Mesenchymal stem cell (in vitro differentiated cells and primary cell): Measurements from ENCODE around the gene ADISSP.

Experiments used
- DNase-seq: peaks from one replicate; pipeline ENCODE4 v3.0.0-alpha.2; 2013
- H2AFZ ChIP-seq: one replicate; pipeline ENCODE4 v1.6.1; 2013; ENCODE audit warnings: low read depth, mild to moderate bottlenecking, control low read depth, inconsistent platforms, low read length, moderate library complexity
- H2AK5ac ChIP-seq: 2 replicates; pipeline ENCODE4 v1.6.1; 2013; ENCODE audit warnings: low read length, moderate library complexity, mild to moderate bottlenecking, inconsistent platforms; ENCODE audit not compliant: severe bottlenecking
- H2BK120ac ChIP-seq: one replicate; pipeline ENCODE4 v1.6.1; 2013; ENCODE audit warnings: low read depth, mild to moderate bottlenecking, inconsistent platforms, low read length, moderate library complexity
- H2BK12ac ChIP-seq, 2 experiments: one replicate each; pipeline ENCODE4 v1.6.1; 2013; ENCODE audit warnings: inconsistent platforms in 2 of 2, low read length in 2 of 2, mild to moderate bottlenecking in 2 of 2, moderate library complexity in 2 of 2, control low read depth in 1 of 2
- H2BK15ac ChIP-seq: one replicate; pipeline ENCODE4 v1.6.1; 2013; ENCODE audit warnings: mild to moderate bottlenecking, low read depth, inconsistent platforms; ENCODE audit not compliant: poor library complexity, severe bottlenecking
- H2BK5ac ChIP-seq: 2 replicates; pipeline ENCODE4 v1.6.1; 2013; ENCODE audit warnings: low read depth, mild to moderate bottlenecking, low read length, control low read depth, inconsistent platforms; ENCODE audit not compliant: poor library complexity, severe bottlenecking
- H3K14ac ChIP-seq, 2 experiments: one replicate each; pipeline ENCODE4 v1.6.1; 2013; ENCODE audit warnings: inconsistent platforms in 2 of 2, low read length in 2 of 2, control low read depth in 1 of 2, mild to moderate bottlenecking in 1 of 2, moderate library complexity in 1 of 2
- H3K18ac ChIP-seq, 2 experiments: one replicate each; pipeline ENCODE4 v1.6.1; 2013; ENCODE audit warnings: inconsistent platforms in 2 of 2, low read length in 2 of 2, control low read depth in 1 of 2, low read depth in 1 of 2, mild to moderate bottlenecking in 1 of 2
- H3K23ac ChIP-seq, 2 experiments: one replicate each; pipeline ENCODE4 v1.6.1; 2013; ENCODE audit warnings: inconsistent platforms in 2 of 2, low read length in 2 of 2, mild to moderate bottlenecking in 2 of 2, moderate library complexity in 2 of 2, control low read depth in 1 of 2
- H3K27ac ChIP-seq: 2 replicates; pipeline ENCODE4 v1.5.1; 2013; ENCODE audit warnings: mild to moderate bottlenecking, moderate library complexity, low read length, control low read depth, inconsistent platforms; ENCODE audit not compliant: poor library complexity, severe bottlenecking
- H3K27me3 ChIP-seq, 2 experiments: 2 replicates each; pipeline versions ENCODE4 v1.6.1 to v1.7.0; 2013; ENCODE audit warnings: low read length in 2 of 2, mild to moderate bottlenecking in 2 of 2, moderate library complexity in 2 of 2, control low read depth in 1 of 2, inconsistent platforms in 1 of 2; ENCODE audit not compliant: control insufficient read depth in 1 of 2, insufficient read depth in 1 of 2
- H3K36me3 ChIP-seq, 2 experiments: 2 replicates each; pipeline versions ENCODE4 v1.6.1 to v1.7.0; 2013; ENCODE audit warnings: low read length in 2 of 2, control low read depth in 1 of 2, inconsistent platforms in 1 of 2, low read depth in 1 of 2, mild to moderate bottlenecking in 1 of 2; ENCODE audit not compliant: insufficient read depth in 2 of 2, control insufficient read depth in 1 of 2
- H3K4ac ChIP-seq, 2 experiments: one replicate each; pipeline ENCODE4 v1.6.1; 2013; ENCODE audit warnings: inconsistent platforms in 2 of 2, low read length in 2 of 2, mild to moderate bottlenecking in 2 of 2, moderate library complexity in 2 of 2, control low read depth in 1 of 2, low read depth in 1 of 2
- H3K4me1 ChIP-seq: 2 replicates; pipeline ENCODE4 v1.6.1; 2013; ENCODE audit warnings: low read depth, low read length, control low read depth; ENCODE audit not compliant: control insufficient read depth, insufficient read depth
- H3K4me2 ChIP-seq: 2 replicates; pipeline ENCODE4 v1.6.1; 2013; ENCODE audit warnings: low read length, mild to moderate bottlenecking, inconsistent platforms; ENCODE audit not compliant: poor library complexity, severe bottlenecking
- H3K4me3 ChIP-seq, 2 experiments: 2 replicates each; pipeline versions ENCODE4 v1.5.1 to v1.7.0; 2013; ENCODE audit warnings: low read length in 2 of 2, mild to moderate bottlenecking in 2 of 2, control low read depth in 1 of 2, low read depth in 1 of 2; ENCODE audit not compliant: insufficient read depth in 1 of 2
- H3K79me1 ChIP-seq: replicated peaks from 2 replicates; pipeline ENCODE4 v1.6.1; 2013; ENCODE audit warnings: mild to moderate bottlenecking, control low read depth, low read length, inconsistent platforms; ENCODE audit not compliant: poor library complexity, severe bottlenecking
- H3K9ac ChIP-seq: 2 replicates; pipeline ENCODE4 v1.7.0; 2013; ENCODE audit warnings: mild to moderate bottlenecking, low read length, moderate library complexity
- H3K9me3 ChIP-seq: 2 replicates; pipeline ENCODE4 v1.7.0; 2013; ENCODE audit warnings: mild to moderate bottlenecking, low read length; ENCODE audit not compliant: control insufficient read depth
- H4K8ac ChIP-seq: one replicate; pipeline ENCODE4 v1.6.1; 2013; ENCODE audit warnings: inconsistent platforms, mild to moderate bottlenecking, low read length, moderate library complexity
- H4K91ac ChIP-seq: one replicate; pipeline ENCODE4 v1.6.1; 2013; ENCODE audit warnings: mild to moderate bottlenecking, low read length, inconsistent platforms
- WGBS: methylation state at CpG from one replicate; pipeline ENCODE4 v1.1.7; 2013; ENCODE audit warnings: mixed read lengths; 5-methylcytosine and 5-hydroxymethylcytosine counted together

ADISSP gene

GRCh38 chr20:3811467-3812258 lies 44.1 kb upstream of the ADISSP start:
- H3K4me1 ChIP-seq: peaks cover 20% of the 10 kb centered on the region
- H3K27ac ChIP-seq: peak overlapping the region; percentile 79
- no peaks in the 10 kb centered on the region for H3K9me3 ChIP-seq
- H2AK5ac ChIP-seq: peak overlapping the region; percentile 98
- peak overlapping the region in 1 of 2 experiments; percentile 76 for H3K4me3 ChIP-seq
- H4K8ac ChIP-seq: peak overlapping the region; percentile 88
- no peak overlapping the region for H2BK15ac ChIP-seq
- H3K23ac ChIP-seq: no peak overlapping the region
- peak overlapping the region; percentile 66 for H2BK5ac ChIP-seq
- no peak overlapping the region for H3K14ac ChIP-seq
- H4K91ac ChIP-seq: peak overlapping the region; percentile 99
- H2BK120ac ChIP-seq: peak overlapping the region; percentile 93
- no peaks in the 10 kb centered on the region for H3K79me1 ChIP-seq
- peak overlapping the region; percentile 63 to 98 for H3K18ac ChIP-seq
- H3K27me3 ChIP-seq: no peaks in the 10 kb centered on the region
- no peaks in the 10 kb centered on the region for H3K36me3 ChIP-seq
- H3K9ac ChIP-seq: peak overlapping the region; percentile 90
- peak; percentile 99 for DNase-seq
- H2BK12ac ChIP-seq: peak overlapping the region; percentile 32 to 99
- no peak overlapping the region for H2AFZ ChIP-seq
- WGBS: 13% methylated on average over 18 of the region's 20 CpGs
- peak overlapping the region; percentile 73 to 99 for H3K4ac ChIP-seq
- H3K4me2 ChIP-seq: peak overlapping the region; percentile 39

GRCh38 chr20:3808544-3808943 lies 41.0 kb upstream of the ADISSP start:
- no peak overlapping the region for H3K23ac ChIP-seq
- WGBS: 95% methylated on average over 2 of the region's 3 CpGs

GRCh38 chr20:3804781-3805180 lies 37.2 kb upstream of the ADISSP start:
- Histone ChIP-seq H4K91ac (peak overlapping the region; percentile 60), H4K8ac (no peak overlapping the region), H3K9ac (peak overlapping the region; percentile 90), H2BK120ac (peak overlapping the region; percentile 88), H3K23ac (peak overlapping the region in 1 of 2 experiments; percentile 17), H2BK15ac (no peak overlapping the region), H3K4me1 (peaks cover 25% of the 10 kb centered on the region), H3K27me3 (no peaks in the 10 kb centered on the region), H2BK12ac (peak overlapping the region in 1 of 2 experiments; percentile 90), H3K36me3 (peaks cover 55 to 65% of the 10 kb centered on the region in 2 experiments), H3K14ac (peak overlapping the region in 1 of 2 experiments; percentile 35), H3K27ac (no peak overlapping the region), H3K79me1 (peaks cover 8% of the 10 kb centered on the region), H3K4ac (peak overlapping the region in 1 of 2 experiments; percentile 75), H2AFZ (no peak overlapping the region), H3K4me2 (no peak overlapping the region), H2BK5ac (no peak overlapping the region), H3K18ac (peak overlapping the region; percentile 31 to 92), H3K4me3 (no peak overlapping the region), H3K9me3 (no peaks in the 10 kb centered on the region), H2AK5ac (no peak overlapping the region)
- no peak for DNase-seq
- WGBS: 97% methylated on average over 9 of the region's 11 CpGs

More at GRCh38 chr20:3808544-3808943, 41.0 kb upstream of the ADISSP start:
- H3K4me2 ChIP-seq: no peak overlapping the region
- H2AFZ ChIP-seq: no peak overlapping the region
- H3K36me3 ChIP-seq: peaks cover 22 to 27% of the 10 kb centered on the region in 2 experiments
- H3K9me3 ChIP-seq: no peaks in the 10 kb centered on the region
- H2AK5ac ChIP-seq: peak overlapping the region; percentile 87
- no peak overlapping the region for H4K8ac ChIP-seq
- H3K14ac ChIP-seq: no peak overlapping the region
- H3K4me1 ChIP-seq: peaks cover 27% of the 10 kb centered on the region
- H3K18ac ChIP-seq: peak overlapping the region in 1 of 2 experiments; percentile 88
- no peaks in the 10 kb centered on the region for H3K27me3 ChIP-seq
- peak overlapping the region in 1 of 2 experiments; percentile 98 for H3K4ac ChIP-seq
- H2BK12ac ChIP-seq: peak overlapping the region in 1 of 2 experiments; percentile 67
- peak overlapping the region in 1 of 2 experiments; percentile 49 for H3K4me3 ChIP-seq
- H3K27ac ChIP-seq: peak overlapping the region; percentile 82
- no peak for DNase-seq
- no peaks in the 10 kb centered on the region for H3K79me1 ChIP-seq
- H2BK5ac ChIP-seq: no peak overlapping the region
- no peak overlapping the region for H2BK15ac ChIP-seq
- no peak overlapping the region for H2BK120ac ChIP-seq
- peak overlapping the region; percentile 81 for H4K91ac ChIP-seq
- peak overlapping the region; percentile 90 for H3K9ac ChIP-seq

- Histone ChIP-seq H2BK5ac (no peak overlapping the region), H2BK120ac (no peak overlapping the region), H3K9ac (no peak overlapping the region), H3K18ac (peak overlapping the region; percentile 34 to 69), H2BK12ac (peak overlapping the region in 1 of 2 experiments; percentile 76), H3K27me3 (no peaks in the 10 kb centered on the region), H3K4me1 (peaks cover 30% of the 10 kb centered on the region), H3K36me3 (peaks cover 55 to 69% of the 10 kb centered on the region in 2 experiments), H3K4me2 (no peak overlapping the region), H2AFZ (no peak overlapping the region), H3K14ac (peak overlapping the region in 1 of 2 experiments; percentile 26), H3K9me3 (no peaks in the 10 kb centered on the region), H4K8ac (no peak overlapping the region), H3K79me1 (peaks cover 10% of the 10 kb centered on the region), H3K27ac (no peak overlapping the region), H4K91ac (peak overlapping the region; percentile 55), H3K4ac (peak overlapping the region in 1 of 2 experiments; percentile 17), H3K23ac (no peak overlapping the region), H2BK15ac (peak overlapping the region; percentile 3), H3K4me3 (no peak overlapping the region), H2AK5ac (no peak overlapping the region)
- DNase-seq: no peak
- WGBS: 90% methylated on average over 7 of the region's 11 CpGs
Observed at GRCh38 chr20:3804254-3804751, 36.8 kb upstream of the ADISSP start.
